ENCODE measurements around the gene SOAT1. TPM values are rescaled to one million over a fixed set of nuclear protein-coding genes. Genes with fewer than 3 reads are reported as not detected.
"Not testable (repeated sequence)": the region's sequence is repeated elsewhere in the genome, so short reads cannot be mapped to it uniquely, and the experiment has no call there.

The SOAT1 gene
- total RNA-seq, 1 donor from 2014 or later = 10.3 TPM

- H3K9me3 ChIP-seq = no peaks in the 10 kb centered on the region
- no peak overlapping the region for H3K27ac ChIP-seq
- no peaks in the 10 kb centered on the region for H3K36me3 ChIP-seq
- intact Hi-C loops (cut with DNase I) = loop anchor here (10.0 kb wide), 1 partner anchor 51 kb away; no protein-coding TSS in a partner anchor
- no peaks in the 10 kb centered on the region for H3K27me3 ChIP-seq
- no peaks in the 10 kb centered on the region for H3K4me1 ChIP-seq
- DNase-seq (ENCODE audit: extremely low spot score in 2 of 2) = no peak
- no peak overlapping the region for H3K4me3 ChIP-seq
- no peak for TF ChIP-seq POLR2AphosphoS5 (IDR thresholded peaks at IDR 0.05; ENCODE audit: insufficient read depth in 1 of 2, low read depth in 1 of 2)
- TF ChIP-seq CTCF (IDR thresholded peaks at IDR 0.05) = no peak
- TF ChIP-seq POLR2A (IDR thresholded peaks at IDR 0.05) = no peak
These were observed 40.2 kb upstream of the SOAT1 start for GRCh38 chr1:179253286-179253972.

GRCh38 chr1:179262183-179262582 is 31.4 kb upstream of the SOAT1 start:
- Histone ChIP-seq H3K36me3 (no peaks in the 10 kb centered on the region), H3K9me3 (no peaks in the 10 kb centered on the region), H3K27me3 (no peaks in the 10 kb centered on the region), H3K4me1 (no peaks in the 10 kb centered on the region), H3K27ac (no peak overlapping the region), H3K4me3 (no peak overlapping the region)
- no peak for TF ChIP-seq CTCF (IDR thresholded peaks at IDR 0.05)
- TF ChIP-seq POLR2AphosphoS5 (IDR thresholded peaks at IDR 0.05; ENCODE audit: insufficient read depth in 1 of 2, low read depth in 1 of 2) = no peak
- no peak for TF ChIP-seq POLR2A (IDR thresholded peaks at IDR 0.05)
- intact Hi-C loops (cut with DNase I) = no loop called here
- no peak for DNase-seq (ENCODE audit: extremely low spot score in 2 of 2)

- Histone ChIP-seq H3K4me3 (no peak overlapping the region), H3K27me3 (no peaks in the 10 kb centered on the region), H3K27ac (no peak overlapping the region), H3K36me3 (no peaks in the 10 kb centered on the region), H3K4me1 (no peaks in the 10 kb centered on the region), H3K9me3 (no peaks in the 10 kb centered on the region)
- TF ChIP-seq CTCF (IDR thresholded peaks at IDR 0.05) (no peak), POLR2AphosphoS5 (IDR thresholded peaks at IDR 0.05; ENCODE audit: insufficient read depth in 1 of 2, low read depth in 1 of 2) (no peak), POLR2A (IDR thresholded peaks at IDR 0.05) (no peak)
- intact Hi-C loops (cut with DNase I) = no loop called here
- DNase-seq (ENCODE audit: extremely low spot score in 2 of 2) = no peak
These were observed 30.5 kb upstream of the SOAT1 start for GRCh38 chr1:179263121-179263520.

- no peak overlapping the region for H3K27ac ChIP-seq
- TF ChIP-seq CTCF (IDR thresholded peaks at IDR 0.05) = no peak
- TF ChIP-seq POLR2AphosphoS5 (IDR thresholded peaks at IDR 0.05; ENCODE audit: insufficient read depth in 1 of 2, low read depth in 1 of 2) = no peak
- TF ChIP-seq POLR2A (IDR thresholded peaks at IDR 0.05) = no peak
- H3K9me3 ChIP-seq = no peaks in the 10 kb centered on the region
- no peak overlapping the region for H3K4me3 ChIP-seq
- H3K36me3 ChIP-seq = no peaks in the 10 kb centered on the region
- DNase-seq (ENCODE audit: extremely low spot score in 2 of 2) = no peak
- intact Hi-C loops (cut with DNase I) = no loop called here
- no peaks in the 10 kb centered on the region for H3K4me1 ChIP-seq
- no peaks in the 10 kb centered on the region for H3K27me3 ChIP-seq
These were observed 29.1 kb upstream of the SOAT1 start for GRCh38 chr1:179264507-179264906.

- intact Hi-C loops (cut with DNase I) = no loop called here
- TF ChIP-seq POLR2AphosphoS5 (IDR thresholded peaks at IDR 0.05; ENCODE audit: insufficient read depth in 1 of 2, low read depth in 1 of 2) (no peak), POLR2A (IDR thresholded peaks at IDR 0.05) (no peak), CTCF (IDR thresholded peaks at IDR 0.05) (no peak)
- Histone ChIP-seq H3K27me3 (no peaks in the 10 kb centered on the region), H3K27ac (no peak overlapping the region), H3K4me3 (no peak overlapping the region), H3K36me3 (no peaks in the 10 kb centered on the region), H3K9me3 (no peaks in the 10 kb centered on the region), H3K4me1 (no peaks in the 10 kb centered on the region)
- DNase-seq (ENCODE audit: extremely low spot score in 2 of 2) = no peak
These were observed 24.5 kb upstream of the SOAT1 start for GRCh38 chr1:179269071-179269470.

- H3K27me3 ChIP-seq; intact Hi-C loops (cut with DNase I); H3K9me3 ChIP-seq; H3K4me3 ChIP-seq; H3K27ac ChIP-seq; H3K36me3 ChIP-seq; H3K4me1 ChIP-seq; DNase-seq (ENCODE audit: extremely low spot score in 2 of 2): not testable (repeated sequence)
These were observed 19.2 kb upstream of the SOAT1 start for GRCh38 chr1:179274424-179274823.

Data from vagina (tissue), 2 donors.